SU-DHL-6 (cell line): Measurements from ENCODE around the gene RAPGEF3.

Experiments used
- H2AFZ ChIP-seq: fragments of 200-600 bp; sonication (generic); 2 replicates; pipeline ENCODE4 v1.6.1; 2014; ENCODE audit warnings: low read depth, mild to moderate bottlenecking, moderate library complexity, mixed read lengths, antibody characterized with exemption, low read length; ENCODE audit not compliant: severe bottlenecking
- H3F3A ChIP-seq: fragments of 200-600 bp; shearing (Covaris generic); 2 replicates; pipeline ENCODE4 v1.6.0; 2016; ENCODE audit warnings: antibody characterized with exemption, mild to moderate bottlenecking; ENCODE audit not compliant: insufficient read depth
- H3K27ac ChIP-seq: fragments of 200-600 bp; sonication (generic); 2 replicates; pipeline ENCODE4 v1.5.1; 2016; ENCODE audit warnings: low read depth, mild to moderate bottlenecking, low read length, moderate library complexity, mixed read lengths
- H3K27me3 ChIP-seq: fragments of 200-600 bp; sonication (generic), shearing (Covaris generic); 2 replicates; pipeline ENCODE4 v1.6.0; 2014; ENCODE audit warnings: mild to moderate bottlenecking, low read length
- H3K36me3 ChIP-seq: fragments of 200-600 bp; sonication (generic); 2 replicates; pipeline ENCODE4 v1.6.1; 2014; ENCODE audit warnings: mild to moderate bottlenecking, low read length, mixed read lengths
- H3K4me2 ChIP-seq: fragments of 300-600, 200-600 bp; shearing (Covaris generic), sonication (generic); 2 replicates; pipeline ENCODE4 v1.6.0; 2014; ENCODE audit warnings: low read length, low read depth, mild to moderate bottlenecking; ENCODE audit not compliant: poor library complexity, severe bottlenecking
- H3K4me3 ChIP-seq: fragments of 200-600 bp; sonication (generic); 2 replicates; pipeline ENCODE4 v1.5.1; 2014; ENCODE audit warnings: antibody characterized with exemption, low read length, mild to moderate bottlenecking, mixed read lengths; ENCODE audit not compliant: insufficient read depth, poor library complexity, severe bottlenecking
- H3K79me2 ChIP-seq: fragments of 200-600 bp; sonication (generic); 2 replicates; pipeline ENCODE4 v1.6.1; 2014; ENCODE audit warnings: mild to moderate bottlenecking, low read length, moderate library complexity; ENCODE audit not compliant: insufficient read depth
- H3K9ac ChIP-seq: fragments of 200-600 bp; sonication (generic); 2 replicates; pipeline ENCODE4 v1.7.0; 2014; ENCODE audit warnings: mild to moderate bottlenecking, low read length
- H3K9me2 ChIP-seq: fragments of 200-600 bp; sonication (generic); replicated peaks from 2 replicates; pipeline ENCODE4 v1.6.1; 2014; ENCODE audit warnings: low read length; ENCODE audit not compliant: insufficient read depth
- H3K9me3 ChIP-seq: fragments of 200-600 bp; sonication (generic); 2 replicates; pipeline ENCODE4 v1.6.1; 2014; ENCODE audit warnings: low read length, mixed read lengths; ENCODE audit not compliant: insufficient read depth
- H4K20me1 ChIP-seq: fragments of 200-600 bp; sonication (generic); 2 replicates; pipeline ENCODE4 v1.6.1; 2014; ENCODE audit warnings: low read depth, mild to moderate bottlenecking, antibody characterized with exemption, low read length, moderate library complexity, mixed read lengths
- EZH2phosphoT487 ChIP-seq: fragments of 200-600 bp; sonication (generic), shearing (Covaris generic); conservative IDR thresholded peaks from 2 replicates; pipeline ENCODE4 v1.6.1; 2018; ENCODE audit warnings: mild to moderate bottlenecking, antibody characterized with exemption, low read length, moderate library complexity, mixed read lengths
- TF ChIP-seq, protein P1 (sequence below): fragments of 200-600 bp; sonication (generic); IDR thresholded peaks from one replicate; pipeline ENCODE4 v1.5.1; 2017; ENCODE audit warnings: antibody characterized with exemption, mild to moderate bottlenecking, low read length, moderate library complexity; ENCODE audit not compliant: insufficient read depth, poor library complexity, severe bottlenecking

The RAPGEF3 gene

DNA sequence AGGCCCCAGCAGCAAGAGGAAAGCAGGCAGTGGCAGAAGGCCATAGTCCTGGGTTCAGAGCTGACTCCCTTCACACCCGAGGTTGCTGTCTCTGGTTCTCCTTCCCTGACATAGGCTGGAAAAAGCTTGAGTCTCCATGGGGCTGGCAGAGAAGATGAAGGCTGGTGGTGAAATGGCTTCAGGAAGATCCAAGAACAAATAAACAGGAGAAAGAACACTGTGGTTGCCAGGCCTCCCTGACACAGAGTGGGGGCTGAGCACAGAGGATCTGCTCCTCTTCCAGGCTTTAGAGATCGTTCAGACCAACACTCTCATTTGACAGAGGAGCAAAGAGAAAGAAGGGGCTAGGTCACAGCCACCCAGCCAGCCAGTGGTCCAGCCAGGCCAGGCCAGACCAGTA lies 46.7 kb upstream of the RAPGEF3 start:
- Histone ChIP-seq H3F3A (peaks cover 16% of the 10 kb centered on the region; the same call in 1 of the 2 replicates), H2AFZ (no peak overlapping the region), H3K36me3 (no peaks in the 10 kb centered on the region), H3K9ac (no peak overlapping the region), H3K79me2 (peaks cover 10% of the 10 kb centered on the region), H3K9me3 (no peaks in the 10 kb centered on the region), H4K20me1 (no peaks in the 10 kb centered on the region; the same call in 1 of the 2 replicates), H3K4me2 (no peak overlapping the region), H3K27ac (no peak overlapping the region), H3K27me3 (no peaks in the 10 kb centered on the region), H3K9me2 (no peaks in the 10 kb centered on the region), H3K4me3 (no peak overlapping the region)
- no peak for TF ChIP-seq EZH2phosphoT487
- TF ChIP-seq, protein P1, sequence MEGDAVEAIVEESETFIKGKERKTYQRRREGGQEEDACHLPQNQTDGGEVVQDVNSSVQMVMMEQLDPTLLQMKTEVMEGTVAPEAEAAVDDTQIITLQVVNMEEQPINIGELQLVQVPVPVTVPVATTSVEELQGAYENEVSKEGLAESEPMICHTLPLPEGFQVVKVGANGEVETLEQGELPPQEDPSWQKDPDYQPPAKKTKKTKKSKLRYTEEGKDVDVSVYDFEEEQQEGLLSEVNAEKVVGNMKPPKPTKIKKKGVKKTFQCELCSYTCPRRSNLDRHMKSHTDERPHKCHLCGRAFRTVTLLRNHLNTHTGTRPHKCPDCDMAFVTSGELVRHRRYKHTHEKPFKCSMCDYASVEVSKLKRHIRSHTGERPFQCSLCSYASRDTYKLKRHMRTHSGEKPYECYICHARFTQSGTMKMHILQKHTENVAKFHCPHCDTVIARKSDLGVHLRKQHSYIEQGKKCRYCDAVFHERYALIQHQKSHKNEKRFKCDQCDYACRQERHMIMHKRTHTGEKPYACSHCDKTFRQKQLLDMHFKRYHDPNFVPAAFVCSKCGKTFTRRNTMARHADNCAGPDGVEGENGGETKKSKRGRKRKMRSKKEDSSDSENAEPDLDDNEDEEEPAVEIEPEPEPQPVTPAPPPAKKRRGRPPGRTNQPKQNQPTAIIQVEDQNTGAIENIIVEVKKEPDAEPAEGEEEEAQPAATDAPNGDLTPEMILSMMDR: no peak

DNA sequence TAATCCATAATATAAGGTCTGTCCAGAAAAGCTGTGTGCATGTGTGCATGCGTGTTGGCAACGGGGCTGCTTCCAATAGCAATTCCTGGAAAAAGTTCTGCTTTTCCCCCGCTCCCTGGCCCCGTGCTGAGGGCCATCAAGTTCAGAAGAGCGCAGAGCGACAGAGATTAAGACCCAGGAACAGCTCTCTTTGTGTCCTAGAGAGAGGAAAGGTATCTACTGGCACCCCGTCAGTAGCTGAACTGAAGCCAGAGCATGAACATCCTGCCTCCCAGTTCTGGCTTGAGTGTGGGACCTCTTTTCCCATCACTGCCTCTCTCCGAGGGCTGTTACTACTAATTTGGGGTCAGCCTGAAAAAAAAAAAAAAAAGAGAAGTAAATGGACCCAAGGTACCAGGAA lies 45.5 kb upstream of the RAPGEF3 start:
- H3K9me3 ChIP-seq: no peaks in the 10 kb centered on the region
- H3K36me3 ChIP-seq: no peaks in the 10 kb centered on the region
- H3K4me2 ChIP-seq: no peak overlapping the region
- H4K20me1 ChIP-seq: no peaks in the 10 kb centered on the region; the same call in 1 of the 2 replicates
- no peak overlapping the region for H3K9ac ChIP-seq
- H3K9me2 ChIP-seq: no peaks in the 10 kb centered on the region
- peaks cover 6% of the 10 kb centered on the region for H3K79me2 ChIP-seq
- H3K4me3 ChIP-seq: no peak overlapping the region
- no peak overlapping the region for H2AFZ ChIP-seq
- H3F3A ChIP-seq: peaks cover 13% of the 10 kb centered on the region; the same call in 1 of the 2 replicates
- TF ChIP-seq, protein P1: no peak
- TF ChIP-seq EZH2phosphoT487: no peak
- no peak overlapping the region for H3K27ac ChIP-seq
- H3K27me3 ChIP-seq: no peaks in the 10 kb centered on the region

DNA sequence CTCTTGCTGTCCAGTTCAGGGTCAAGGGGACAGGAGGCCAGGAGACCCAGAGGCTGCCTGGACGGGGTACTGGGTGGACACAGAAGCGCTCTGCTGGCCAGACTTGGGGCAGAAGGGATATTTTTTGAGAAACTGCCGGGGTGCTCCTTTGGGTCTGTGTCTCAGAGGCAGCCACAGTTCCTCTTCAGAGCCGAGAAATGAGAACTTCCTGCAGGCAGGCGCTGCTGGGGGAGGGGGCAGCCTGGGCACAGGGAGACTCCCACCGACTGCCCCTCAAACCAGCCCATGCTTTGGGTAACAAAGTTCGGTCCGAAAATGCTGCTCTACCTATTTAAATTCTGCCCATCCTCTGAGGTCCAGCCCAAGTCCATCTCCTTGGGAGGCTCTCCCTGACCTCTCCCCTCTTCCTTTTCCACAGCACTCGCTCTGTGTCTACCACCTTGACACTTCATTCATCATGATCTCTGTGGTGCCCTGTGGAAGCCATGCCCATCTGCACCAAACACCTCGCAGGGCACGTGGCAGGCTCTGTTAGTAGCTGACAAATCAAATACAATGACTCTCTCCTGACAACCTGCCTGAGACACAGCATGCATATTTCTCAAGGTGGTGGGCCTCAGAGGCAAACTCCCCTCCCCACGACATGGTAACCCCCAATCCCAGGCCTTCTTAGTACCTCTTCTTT lies 44.7 kb upstream of the RAPGEF3 start:
- H3K9ac ChIP-seq: no peak overlapping the region
- H3K4me2 ChIP-seq: no peak overlapping the region
- no peak overlapping the region for H3K4me3 ChIP-seq
- no peak overlapping the region for H2AFZ ChIP-seq
- no peaks in the 10 kb centered on the region for H3K9me3 ChIP-seq
- no peaks in the 10 kb centered on the region for H3K9me2 ChIP-seq
- TF ChIP-seq EZH2phosphoT487: no peak
- TF ChIP-seq, protein P1: no peak
- H4K20me1 ChIP-seq: no peaks in the 10 kb centered on the region; the same call in 1 of the 2 replicates
- H3F3A ChIP-seq: peaks cover 8% of the 10 kb centered on the region; the same call in 1 of the 2 replicates
- no peak overlapping the region for H3K27ac ChIP-seq
- no peaks in the 10 kb centered on the region for H3K36me3 ChIP-seq
- H3K79me2 ChIP-seq: no peaks in the 10 kb centered on the region; the same call in none of the 2 replicates
- H3K27me3 ChIP-seq: no peaks in the 10 kb centered on the region
